ENCODE measurements around the gene MYO5A. TPM values are rescaled to one million over a fixed set of nuclear protein-coding genes. Genes with fewer than 3 reads are reported as not detected.

The MYO5A gene
- total RNA-seq, 4 donors from 2014 or later, result 10.3 to 26.0 (median 22.7) TPM

DNA sequence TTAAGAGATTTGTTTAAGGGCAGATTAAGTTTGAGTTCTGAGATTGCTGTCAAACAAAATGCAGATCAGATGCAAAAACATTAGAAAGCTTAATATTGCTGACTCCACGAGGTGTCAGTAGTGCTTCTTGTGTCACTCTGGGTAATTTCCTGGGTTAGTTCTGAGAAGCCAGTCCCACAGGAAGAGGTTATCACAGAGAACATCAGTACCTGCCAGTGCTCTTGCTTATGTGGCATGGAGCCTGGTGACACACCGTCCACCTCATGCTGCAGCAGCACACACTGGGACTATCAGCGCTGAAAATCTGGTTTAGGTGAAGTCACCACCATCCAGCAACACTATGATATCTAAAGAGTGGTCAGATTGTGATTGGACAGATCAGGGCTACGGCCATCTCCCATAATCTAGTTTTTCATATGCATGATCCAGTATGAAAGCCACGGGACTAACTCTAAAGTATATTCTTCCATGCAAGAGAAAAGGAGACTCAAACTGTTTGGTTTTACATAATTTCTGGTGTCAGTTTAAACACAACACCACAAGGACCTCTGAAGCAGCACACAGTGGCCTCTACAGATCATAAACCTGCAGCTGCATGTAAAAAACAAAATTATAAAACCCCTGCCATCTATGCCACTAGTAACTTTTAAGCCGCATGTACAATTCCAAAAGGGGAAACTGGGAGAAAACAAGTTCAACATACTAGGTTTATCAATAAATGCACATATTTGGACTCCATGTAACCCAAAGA, 197.0 kb downstream of the MYO5A start:
- intact Hi-C loops (cut with DNase I; ENCODE audit: low total_unique reads), result no loop called here
- TF ChIP-seq, protein P1, sequence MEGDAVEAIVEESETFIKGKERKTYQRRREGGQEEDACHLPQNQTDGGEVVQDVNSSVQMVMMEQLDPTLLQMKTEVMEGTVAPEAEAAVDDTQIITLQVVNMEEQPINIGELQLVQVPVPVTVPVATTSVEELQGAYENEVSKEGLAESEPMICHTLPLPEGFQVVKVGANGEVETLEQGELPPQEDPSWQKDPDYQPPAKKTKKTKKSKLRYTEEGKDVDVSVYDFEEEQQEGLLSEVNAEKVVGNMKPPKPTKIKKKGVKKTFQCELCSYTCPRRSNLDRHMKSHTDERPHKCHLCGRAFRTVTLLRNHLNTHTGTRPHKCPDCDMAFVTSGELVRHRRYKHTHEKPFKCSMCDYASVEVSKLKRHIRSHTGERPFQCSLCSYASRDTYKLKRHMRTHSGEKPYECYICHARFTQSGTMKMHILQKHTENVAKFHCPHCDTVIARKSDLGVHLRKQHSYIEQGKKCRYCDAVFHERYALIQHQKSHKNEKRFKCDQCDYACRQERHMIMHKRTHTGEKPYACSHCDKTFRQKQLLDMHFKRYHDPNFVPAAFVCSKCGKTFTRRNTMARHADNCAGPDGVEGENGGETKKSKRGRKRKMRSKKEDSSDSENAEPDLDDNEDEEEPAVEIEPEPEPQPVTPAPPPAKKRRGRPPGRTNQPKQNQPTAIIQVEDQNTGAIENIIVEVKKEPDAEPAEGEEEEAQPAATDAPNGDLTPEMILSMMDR (IDR thresholded peaks at IDR 0.05), result peak in 1 of 4 experiments; percentile 5
- TF ChIP-seq POLR2A (IDR thresholded peaks at IDR 0.05), result no peak
- Histone ChIP-seq H3K4me1 (no peaks in the 10 kb centered on the region), H3K4me3 (no peak overlapping the region), H3K9me3 (no peaks in the 10 kb centered on the region), H3K27ac (no peak overlapping the region), H3K27me3 (no peaks in the 10 kb centered on the region), H3K36me3 (no peaks in the 10 kb centered on the region)
- no peak for DNase-seq

DNA sequence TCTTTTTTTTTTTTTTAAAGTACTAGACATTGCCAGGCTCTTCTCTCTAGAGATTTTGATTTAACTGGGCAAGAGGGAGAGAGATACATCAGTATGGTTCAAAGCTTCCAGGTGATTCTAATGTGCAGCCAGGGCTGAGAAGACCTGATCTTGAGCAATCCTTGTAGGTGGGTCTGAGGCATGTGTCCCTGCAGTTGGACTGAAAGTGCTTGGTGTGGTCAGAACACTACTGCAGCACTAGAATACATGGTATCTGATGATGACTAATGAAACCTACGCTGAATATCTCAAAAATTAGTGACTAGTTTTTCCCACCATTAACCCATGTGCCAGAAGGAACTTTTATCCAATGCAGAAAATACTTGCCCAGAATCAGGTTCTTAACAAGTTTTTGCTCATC, 198.7 kb downstream of the MYO5A start:
- intact Hi-C loops (cut with DNase I; ENCODE audit: low total_unique reads), result no loop called here

DNA sequence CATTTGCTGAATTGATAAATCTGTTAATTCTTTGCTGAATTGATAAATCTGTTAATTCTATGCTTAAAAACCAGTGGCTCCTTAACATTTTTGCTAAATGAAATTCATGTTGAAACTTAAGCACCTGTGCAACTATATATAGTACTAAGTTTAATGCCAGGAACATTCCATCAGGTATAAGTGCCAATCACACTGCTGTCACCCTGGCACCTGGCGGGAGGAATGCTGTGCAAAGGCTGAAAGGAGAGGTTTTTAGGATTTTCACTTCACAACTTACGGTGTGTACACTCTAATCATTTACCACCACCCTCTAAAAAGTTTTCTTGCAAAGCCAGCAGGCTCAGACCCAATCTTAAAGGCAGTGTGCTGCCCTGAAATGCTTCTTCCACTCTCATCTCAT, 199.5 kb downstream of the MYO5A start:
- TF ChIP-seq, protein P1 (IDR thresholded peaks at IDR 0.05), result no peak
- no peak for TF ChIP-seq POLR2A (IDR thresholded peaks at IDR 0.05)
- Histone ChIP-seq H3K27ac (no peak overlapping the region), H3K4me3 (no peak overlapping the region), H3K9me3 (no peaks in the 10 kb centered on the region), H3K4me1 (no peaks in the 10 kb centered on the region), H3K27me3 (no peaks in the 10 kb centered on the region), H3K36me3 (no peaks in the 10 kb centered on the region)
- intact Hi-C loops (cut with DNase I; ENCODE audit: low total_unique reads), result no loop called here
- DNase-seq, result no peak

More for the DNA sequence above, 198.7 kb downstream of the MYO5A start:
- no peaks in the 10 kb centered on the region for H3K36me3 ChIP-seq
- no peak overlapping the region for H3K4me3 ChIP-seq
- no peaks in the 10 kb centered on the region for H3K4me1 ChIP-seq
- H3K27ac ChIP-seq, result no peak overlapping the region
- TF ChIP-seq POLR2A (IDR thresholded peaks at IDR 0.05), result no peak
- TF ChIP-seq, protein P1 (IDR thresholded peaks at IDR 0.05), result no peak
- DNase-seq, result no peak
- no peaks in the 10 kb centered on the region for H3K27me3 ChIP-seq
- H3K9me3 ChIP-seq, result no peaks in the 10 kb centered on the region

DNA sequence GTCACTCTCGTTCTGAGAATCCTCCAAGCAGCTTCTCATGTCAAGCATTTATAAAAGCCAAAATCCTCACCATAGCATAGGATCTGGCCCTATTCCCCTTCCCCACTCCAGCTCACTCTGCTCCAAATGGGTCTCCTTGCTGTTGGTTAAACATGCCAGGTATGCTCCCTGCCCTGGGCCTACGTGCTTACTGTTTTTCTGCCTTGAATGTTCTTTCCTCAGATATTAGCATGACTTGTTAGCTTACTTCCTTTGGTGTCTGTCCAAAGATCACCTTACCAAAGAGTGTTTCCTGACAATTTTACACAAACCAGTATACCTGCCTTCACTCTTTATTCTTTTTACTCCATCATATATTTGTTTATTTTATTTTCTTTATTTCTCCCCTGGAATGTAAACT, 200.0 kb downstream of the MYO5A start:
- DNase-seq, result no peak
- no peaks in the 10 kb centered on the region for H3K36me3 ChIP-seq
- TF ChIP-seq POLR2A (IDR thresholded peaks at IDR 0.05), result no peak
- TF ChIP-seq, protein P1 (IDR thresholded peaks at IDR 0.05), result no peak
- H3K27me3 ChIP-seq, result no peaks in the 10 kb centered on the region
- H3K27ac ChIP-seq, result no peak overlapping the region
- no peaks in the 10 kb centered on the region for H3K4me1 ChIP-seq
- intact Hi-C loops (cut with DNase I; ENCODE audit: low total_unique reads), result no loop called here
- H3K4me3 ChIP-seq, result no peak overlapping the region
- H3K9me3 ChIP-seq, result no peaks in the 10 kb centered on the region

DNA sequence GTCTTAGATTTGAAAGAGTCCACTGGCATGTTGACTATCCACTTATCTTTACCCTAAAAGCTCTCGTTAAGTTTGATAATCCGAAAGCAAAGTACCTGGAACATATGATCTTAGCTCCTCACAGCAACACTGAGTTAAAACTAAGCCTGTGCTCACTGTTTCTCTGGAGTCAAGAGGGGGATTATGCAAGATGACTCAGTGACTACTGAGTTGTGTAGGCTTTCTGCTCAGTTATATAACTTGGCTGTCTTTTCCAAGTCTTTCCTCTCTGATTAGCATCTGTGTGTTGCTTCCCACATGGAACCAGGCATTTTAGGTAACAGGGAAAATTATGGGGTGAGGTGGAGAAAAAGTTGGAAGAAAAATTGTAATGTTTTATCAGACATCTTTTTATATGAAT, 201.9 kb downstream of the MYO5A start:
- no peak overlapping the region for H3K27ac ChIP-seq
- H3K4me3 ChIP-seq, result no peak overlapping the region
- no peaks in the 10 kb centered on the region for H3K9me3 ChIP-seq
- intact Hi-C loops (cut with DNase I; ENCODE audit: low total_unique reads), result no loop called here
- H3K4me1 ChIP-seq, result no peaks in the 10 kb centered on the region
- H3K36me3 ChIP-seq, result no peaks in the 10 kb centered on the region
- TF ChIP-seq POLR2A (IDR thresholded peaks at IDR 0.05), result no peak
- TF ChIP-seq, protein P1 (IDR thresholded peaks at IDR 0.05), result no peak
- H3K27me3 ChIP-seq, result no peaks in the 10 kb centered on the region
- DNase-seq, result no peak
